HG03045 (cell line): Measurements from ENCODE around the gene CTIF.
A peak's percentile ranks its signal among the peaks of the same experiment; 100 is the strongest.

Experiments used
- ATAC-seq: cut with Tn5 transposase; IDR thresholded peaks from one replicate; pipeline ENCODE4 v1.9.1; 2021; ENCODE audit warnings: mild to moderate bottlenecking, moderate library complexity; ENCODE audit not compliant: unreplicated experiment

Gene CTIF

DNA sequence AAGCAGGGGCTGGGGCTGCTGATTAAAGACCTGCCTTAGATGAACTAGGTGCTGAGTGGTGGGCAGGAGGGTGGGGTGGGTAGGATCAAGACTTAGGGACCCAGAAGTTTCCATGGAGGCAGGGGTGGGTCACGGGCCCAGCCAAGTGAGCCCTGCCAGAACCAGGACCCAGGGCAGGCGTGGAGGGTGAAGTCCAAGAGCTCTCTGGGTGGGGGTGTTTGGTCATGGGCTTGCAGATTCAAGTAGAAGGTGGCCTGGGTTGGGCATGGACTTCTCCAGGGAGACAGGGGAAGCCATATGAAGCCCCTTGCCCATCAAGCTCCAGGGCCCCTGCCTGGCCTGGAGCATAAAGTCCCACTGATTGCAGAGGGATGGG is 243.1 kb downstream of the CTIF start:
- no peak for ATAC-seq

DNA sequence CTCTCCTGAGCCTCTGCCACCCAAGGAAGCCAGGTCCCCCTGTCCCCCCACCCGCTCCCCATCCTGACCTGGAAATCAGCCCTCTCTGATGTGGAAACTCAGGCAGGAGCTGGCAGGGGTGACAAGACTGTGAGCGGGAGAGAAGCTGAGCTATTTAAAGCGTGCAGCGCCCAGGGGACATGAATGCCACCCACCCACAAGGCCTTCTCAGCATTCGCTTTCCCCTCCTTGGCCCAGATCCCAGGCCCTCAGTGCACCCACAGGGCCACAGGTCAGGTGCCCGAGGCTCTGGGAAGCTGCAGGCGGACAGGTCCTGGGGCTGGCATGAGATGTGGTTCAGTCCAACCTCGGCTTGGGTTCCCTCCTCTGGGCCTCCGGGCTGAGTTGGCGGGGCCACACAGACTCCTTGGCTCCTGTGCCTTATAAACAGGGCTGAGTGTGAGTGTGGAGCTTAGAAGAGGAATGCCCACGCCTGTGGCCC is 243.6 kb downstream of the CTIF start:
- no peak for ATAC-seq

DNA sequence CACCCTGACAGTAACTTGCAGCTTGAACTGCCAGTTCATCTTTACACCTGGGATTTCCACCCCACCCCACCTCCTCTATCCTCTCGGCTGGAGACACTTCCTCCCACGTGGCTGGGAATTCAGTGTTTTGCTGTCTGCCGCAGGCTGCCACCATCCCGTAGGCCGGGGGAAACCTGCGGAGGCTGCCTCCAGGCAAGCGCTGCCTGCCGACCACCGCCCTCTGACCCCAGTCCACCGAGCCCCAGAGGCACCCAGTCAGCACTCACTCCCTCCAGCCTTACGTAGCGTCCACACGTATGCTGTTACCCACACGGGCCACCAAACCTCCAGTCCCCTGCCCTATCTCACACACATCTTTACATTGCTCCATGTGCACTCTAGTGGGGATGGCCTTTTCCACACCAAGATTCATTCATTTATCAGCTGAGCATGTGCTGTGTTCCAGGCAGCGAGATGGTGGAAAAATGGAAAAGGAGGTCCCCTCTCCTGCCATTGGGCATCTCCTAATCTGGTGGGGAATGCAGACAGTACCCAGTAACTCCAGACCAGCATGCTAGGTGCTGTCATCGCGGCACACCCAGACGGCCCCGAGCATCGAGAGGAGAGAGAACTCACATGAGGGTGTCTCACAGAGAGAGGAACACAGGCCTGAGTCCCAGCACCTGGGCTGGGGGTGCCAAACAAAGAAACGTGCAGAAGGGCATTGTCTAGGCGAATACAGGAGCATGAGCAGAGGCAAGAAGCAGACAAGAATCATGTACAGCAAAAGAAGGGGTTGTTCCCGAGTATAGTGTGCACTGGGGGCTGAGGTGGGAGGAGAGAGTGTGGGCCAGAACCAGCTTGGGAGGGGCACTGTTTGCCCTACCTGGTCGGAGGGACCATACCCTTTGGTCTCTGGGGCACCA is 245.0 kb downstream of the CTIF start:
- no peak for ATAC-seq

GRCh38 chr18:48784656-48785055 is 245.8 kb downstream of the CTIF start:
- no peak for ATAC-seq

- peak; percentile 82 for ATAC-seq
Measured at GRCh38 chr18:48785091-48785614, 246.3 kb downstream of the CTIF start.

GRCh38 chr18:48785736-48786454 is 247.1 kb downstream of the CTIF start:
- no peak for ATAC-seq

GRCh38 chr18:48786455-48787202 is 247.8 kb downstream of the CTIF start:
- ATAC-seq, result no peak

GRCh38 chr18:48787203-48788151 is 248.6 kb downstream of the CTIF start:
- ATAC-seq, result no peak

GRCh38 chr18:48788373-48788772 is 249.5 kb downstream of the CTIF start:
- ATAC-seq, result no peak

GRCh38 chr18:48789259-48789812 is 250.5 kb downstream of the CTIF start:
- no peak for ATAC-seq

DNA sequence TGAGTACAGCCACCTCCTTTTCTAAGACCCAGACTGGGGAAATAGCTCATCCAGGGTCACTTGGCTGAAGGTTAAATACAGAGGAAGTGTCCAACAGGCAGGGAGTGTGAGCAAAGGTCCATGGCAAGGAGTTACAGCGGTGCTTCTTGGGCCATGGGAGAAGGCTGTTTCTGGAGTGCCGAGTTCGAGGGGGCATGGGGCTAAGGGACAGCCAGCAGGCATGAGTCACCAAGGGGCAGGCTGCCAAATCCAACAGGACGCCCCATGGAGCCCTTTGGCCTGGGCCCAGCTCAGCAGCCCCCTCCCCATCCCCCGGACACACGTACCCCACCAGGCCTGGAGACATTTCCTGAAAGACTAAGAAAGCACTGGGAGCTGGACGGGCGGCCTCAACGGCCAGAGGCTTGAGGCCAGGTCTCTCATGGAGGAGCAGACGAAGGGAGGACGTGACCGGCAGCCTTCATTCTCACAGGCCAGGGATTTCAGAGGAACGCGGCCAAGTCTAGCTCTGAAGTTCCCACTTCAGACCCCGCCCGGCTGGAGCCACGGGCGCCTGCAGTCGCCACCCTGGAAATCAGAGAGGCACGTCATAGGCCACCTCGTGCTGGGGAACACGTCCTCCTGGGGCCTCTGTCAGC is 251.5 kb downstream of the CTIF start:
- no peak for ATAC-seq

DNA sequence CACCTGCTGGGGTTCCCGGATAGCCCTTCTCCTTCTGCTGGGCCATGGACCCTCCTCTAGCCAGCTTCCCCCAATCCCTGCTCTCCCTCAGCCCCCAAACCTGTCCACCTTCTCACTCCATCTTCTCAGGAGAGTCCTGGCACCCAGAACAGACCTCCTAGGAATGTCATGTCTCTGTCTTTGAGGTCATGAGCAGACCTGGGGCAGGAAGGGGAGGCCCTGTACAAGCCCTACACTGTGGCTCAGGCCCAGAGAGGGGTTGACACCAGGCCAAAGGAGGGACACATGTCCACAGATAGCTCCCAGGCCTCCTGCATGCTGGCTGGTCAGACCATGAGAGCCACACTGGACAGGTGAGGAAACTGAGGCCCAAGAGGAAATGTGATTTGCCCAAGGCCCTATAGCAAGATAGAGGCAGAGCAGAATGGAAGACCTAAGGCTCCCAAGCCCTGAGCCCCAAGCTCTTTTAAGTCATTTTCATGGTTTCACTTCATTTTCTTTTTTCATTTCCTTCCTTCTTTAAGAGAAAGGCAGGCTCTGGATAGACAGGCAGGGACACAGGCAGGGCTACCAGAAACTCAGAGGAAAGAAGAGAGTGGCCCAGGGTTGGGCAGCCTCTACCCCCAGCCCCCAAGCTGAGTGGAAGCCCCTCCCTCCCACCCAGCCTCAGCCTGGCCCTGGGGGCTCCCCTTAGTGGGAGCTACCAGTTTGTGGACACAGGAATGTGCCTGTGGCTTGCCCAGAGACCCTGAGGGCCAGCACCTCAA is 252.2 kb downstream of the CTIF start:
- no peak for ATAC-seq

DNA sequence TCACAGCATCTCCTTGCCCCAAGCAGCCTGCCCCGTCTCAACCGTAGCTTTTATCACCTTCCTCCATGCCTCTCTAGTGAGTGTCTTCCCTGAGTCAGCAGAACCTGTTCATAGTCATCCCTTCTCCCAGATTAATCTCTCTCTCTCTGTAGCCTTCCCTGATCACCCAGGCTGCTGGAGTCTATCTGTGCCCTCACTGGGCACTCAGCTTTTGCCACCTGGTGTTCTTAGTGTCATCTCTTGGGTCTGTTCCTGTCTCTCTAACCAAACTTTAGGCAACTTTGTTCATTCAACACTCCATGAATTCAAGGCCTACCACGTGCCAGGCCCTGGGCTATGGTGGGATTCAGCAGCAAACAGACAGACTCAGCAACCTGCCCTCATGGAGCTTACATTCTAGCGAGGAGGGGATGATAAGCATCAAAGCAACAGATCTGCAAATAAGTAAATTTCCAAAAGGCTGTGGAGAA is 252.8 kb downstream of the CTIF start:
- no peak for ATAC-seq

DNA sequence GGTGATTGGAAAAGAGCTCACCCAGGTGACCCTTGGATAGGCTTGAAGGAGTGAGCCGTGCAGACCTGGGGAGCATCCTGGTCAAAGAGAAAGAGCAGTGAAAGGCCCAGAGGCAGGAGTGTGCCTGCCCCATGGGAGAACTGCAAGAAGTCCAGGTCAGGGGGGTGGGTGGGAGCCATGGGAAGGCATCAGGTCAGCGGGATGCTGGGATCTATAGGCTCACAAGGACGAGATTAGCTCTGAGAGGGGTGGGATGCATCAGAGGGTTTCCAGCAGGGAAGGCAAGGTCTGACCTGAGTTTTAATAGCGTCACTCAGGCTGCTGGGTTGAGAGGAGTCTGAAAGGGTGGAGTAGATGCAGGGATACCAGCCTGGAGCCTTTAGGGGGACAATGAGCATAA is 253.3 kb downstream of the CTIF start:
- no peak for ATAC-seq

DNA sequence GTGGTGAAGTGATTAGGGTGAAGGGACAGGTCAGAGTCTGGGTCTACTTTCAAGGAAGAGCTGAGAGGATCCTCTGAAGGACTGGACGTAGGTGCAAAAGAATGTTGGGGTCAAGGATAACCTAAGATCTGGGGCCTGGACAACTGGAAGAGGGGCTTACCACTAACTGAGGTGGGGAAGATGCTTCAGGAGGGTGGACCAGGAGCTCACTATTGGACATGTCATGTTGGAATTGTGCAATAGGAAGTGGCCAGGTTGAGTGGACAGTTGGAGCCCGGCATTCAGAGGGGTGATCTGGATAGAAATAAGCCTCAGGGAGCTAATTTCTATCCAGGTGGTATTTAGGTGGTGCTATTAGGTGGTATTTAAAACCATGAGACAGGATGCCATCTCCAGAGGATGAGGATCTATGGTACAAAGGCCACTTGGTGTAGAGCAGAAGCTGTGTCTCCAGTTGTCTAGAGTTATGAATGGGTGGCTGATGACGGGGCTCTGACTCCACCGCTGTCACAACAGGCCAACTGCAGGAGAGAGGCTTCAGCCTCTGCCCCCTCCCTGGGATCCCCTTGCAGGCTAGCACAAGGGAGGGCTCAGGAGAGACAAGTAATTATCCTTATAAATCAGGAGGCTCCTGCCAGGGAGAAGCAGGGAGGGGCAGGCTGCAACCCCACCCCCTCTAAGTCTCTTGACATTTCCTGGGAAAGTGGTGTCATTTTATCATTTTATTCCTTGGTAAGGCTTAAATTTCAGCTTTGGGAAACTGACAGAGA is 254.0 kb downstream of the CTIF start:
- no peak for ATAC-seq

DNA sequence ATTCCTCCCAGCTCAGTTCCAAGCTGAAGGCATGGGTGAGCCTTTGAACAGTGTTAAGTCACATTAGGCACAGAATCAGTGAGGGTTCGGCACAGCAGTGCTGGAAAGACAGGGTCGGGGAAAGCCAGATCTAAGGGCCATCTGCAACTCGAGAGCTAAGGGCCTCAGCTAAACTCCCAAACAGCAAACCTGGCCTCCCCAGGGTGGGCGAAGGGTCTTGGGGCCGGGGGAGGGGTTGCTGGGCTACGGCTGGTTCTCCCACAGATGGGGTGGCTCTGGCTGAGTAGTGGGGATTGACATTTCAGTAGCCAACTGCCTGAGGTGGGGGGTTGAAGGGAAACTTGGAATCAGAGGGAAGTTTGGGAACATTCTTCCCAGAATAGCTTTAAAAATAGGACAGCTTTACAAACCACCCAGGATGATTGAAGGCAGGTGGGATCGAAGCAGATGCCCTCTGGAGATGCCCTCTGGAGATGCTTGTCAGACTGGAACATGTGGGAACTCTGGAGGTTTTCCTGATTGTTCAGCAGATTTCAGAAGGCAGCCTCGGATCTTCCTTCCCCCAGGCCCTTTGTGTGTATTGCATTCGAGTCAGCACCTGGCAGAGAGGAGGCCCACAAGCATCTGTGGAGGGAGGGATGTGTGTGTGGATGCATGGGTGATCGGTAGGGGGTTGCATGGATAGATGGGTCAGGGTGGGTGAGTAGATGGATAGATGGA is 255.6 kb downstream of the CTIF start:
- no peak for ATAC-seq

- ATAC-seq, result no peak
Measured at GRCh38 chr18:48795696-48796095, 256.9 kb downstream of the CTIF start.
